ENCODE measurements around the gene PSMG4. TPM values are rescaled to one million over a fixed set of nuclear protein-coding genes. Genes with fewer than 3 reads are reported as not detected.
A peak's percentile ranks its signal among the peaks of the same experiment; 100 is the strongest.
"Not testable (repeated sequence)": the region's sequence is repeated elsewhere in the genome, so short reads cannot be mapped to it uniquely, and the experiment has no call there.

Gene PSMG4
- total RNA-seq, 2 donors from 2014 or later: 9.9 to 13.8 TPM

DNA sequence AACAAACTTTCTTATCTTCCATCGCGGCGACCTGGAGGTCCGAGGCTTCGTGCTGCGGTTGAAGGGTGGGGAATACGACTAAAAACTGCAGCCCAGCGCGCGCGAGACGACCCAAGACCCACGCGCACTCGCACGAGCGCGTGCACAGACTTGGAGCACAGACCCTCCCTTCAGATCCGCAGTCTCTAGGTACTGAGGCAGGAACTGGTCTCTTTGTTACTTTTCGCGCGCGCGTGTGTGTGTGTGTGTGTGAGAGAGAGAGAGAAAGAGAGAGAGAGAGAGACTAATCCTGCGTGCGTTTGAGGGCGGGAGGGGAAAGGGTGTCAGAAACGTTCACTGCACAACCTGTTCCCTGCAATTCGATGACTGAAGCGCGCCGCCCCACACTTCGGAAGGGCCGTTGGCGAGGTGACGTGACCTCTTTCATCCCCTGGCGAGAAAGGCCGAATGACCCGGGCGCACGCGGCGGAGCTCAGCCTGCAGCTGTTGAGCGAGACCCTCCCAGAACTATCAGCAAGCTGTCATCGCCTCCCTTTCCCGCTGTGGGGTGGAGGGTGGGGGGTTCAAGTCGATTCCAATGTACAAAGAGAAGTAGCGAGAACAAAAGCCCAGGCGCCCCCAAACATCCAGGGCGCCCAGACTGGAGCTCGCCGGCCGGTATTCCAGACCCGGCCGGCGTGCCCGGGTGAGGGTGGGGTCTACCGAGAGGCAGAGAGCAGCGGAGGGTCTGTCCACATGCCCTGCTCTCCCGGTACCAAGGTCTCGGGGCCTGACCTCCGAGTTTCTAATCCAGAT, 29.8 kb upstream of the PSMG4 start:
- intact Hi-C loops (cut with DNase I, micrococcal nuclease): no loop called here
- DNase-seq (no peak), ATAC-seq (no peak)

DNA sequence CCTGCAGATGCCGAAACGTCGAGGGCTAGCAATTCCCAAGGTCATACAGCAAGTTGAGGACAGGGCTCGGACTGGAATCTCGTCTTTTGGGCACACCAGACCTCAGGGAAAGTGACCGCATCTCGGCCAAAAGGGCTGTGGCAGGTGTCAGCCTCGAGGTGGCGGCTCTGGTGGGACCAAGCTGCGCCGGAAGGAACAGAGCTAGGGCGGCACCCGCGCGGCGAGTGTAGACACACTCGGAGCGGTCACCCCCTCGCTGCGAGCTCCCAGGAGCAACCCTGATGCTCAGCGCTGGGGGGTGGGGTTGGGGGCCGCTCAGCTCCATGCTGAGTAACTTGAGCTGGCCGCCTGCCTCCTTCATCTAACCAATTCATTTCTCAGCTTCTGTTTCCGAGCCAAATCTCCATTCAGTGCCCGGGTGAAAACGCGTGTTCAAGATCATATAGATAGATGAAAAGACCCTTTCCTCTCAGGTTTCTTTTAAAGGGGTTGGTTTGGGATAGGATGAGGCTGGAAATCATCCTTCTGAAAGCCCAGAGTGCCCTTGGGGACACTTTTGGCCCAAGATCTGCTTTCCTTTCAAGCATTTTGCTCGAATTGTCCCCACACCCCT, 29.1 kb upstream of the PSMG4 start:
- peak; percentile 19 for ATAC-seq
- intact Hi-C loops (cut with DNase I, micrococcal nuclease): no loop called here
- DNase-seq: no peak

DNA sequence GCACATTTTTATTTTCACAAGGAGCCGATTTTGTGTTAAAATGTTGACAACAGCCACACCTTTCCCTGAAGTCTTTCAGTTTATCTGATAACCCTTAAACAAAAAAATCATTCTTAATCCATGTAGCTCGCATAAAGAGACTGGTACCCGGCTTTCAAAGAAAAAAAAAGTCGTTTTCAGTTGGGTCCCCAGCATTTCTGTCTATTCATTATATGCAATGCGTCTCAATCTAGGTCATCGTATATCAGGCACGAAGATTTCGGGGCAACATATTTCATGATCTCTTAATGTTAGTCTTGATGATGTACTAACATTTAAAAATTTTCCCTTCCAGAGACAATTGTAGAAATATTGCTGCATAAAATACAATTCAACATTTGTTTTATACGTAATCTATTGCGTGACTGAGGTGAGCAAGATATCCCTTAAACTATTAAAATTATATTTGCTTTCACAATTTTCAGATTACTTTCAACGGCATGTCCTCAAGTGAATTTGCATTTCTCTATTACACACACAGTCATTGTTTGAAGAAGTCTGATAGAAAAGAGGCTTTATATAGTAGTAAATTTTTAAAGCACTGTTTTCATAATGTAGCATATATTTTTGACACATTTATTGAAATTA, 28.4 kb upstream of the PSMG4 start:
- intact Hi-C loops (cut with DNase I, micrococcal nuclease): no loop called here
- ATAC-seq (no peak), DNase-seq (no peak)

DNA sequence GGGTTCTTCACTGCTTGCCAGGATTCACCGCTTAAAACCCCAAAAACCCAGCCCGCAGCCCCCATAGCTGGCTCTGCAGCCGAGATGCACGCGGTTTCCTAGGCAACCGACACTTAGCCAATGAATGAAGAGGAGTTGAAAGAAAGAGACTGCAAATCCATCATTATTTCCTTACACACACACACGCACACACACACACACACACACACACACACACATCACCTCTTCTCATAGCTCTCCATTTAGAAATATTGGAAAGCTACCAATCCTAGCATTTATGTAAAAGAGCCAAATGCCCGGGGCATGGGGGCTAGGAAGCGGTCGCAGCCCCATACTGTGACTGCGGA, 27.9 kb upstream of the PSMG4 start:
- no peak for ATAC-seq
- intact Hi-C loops (cut with DNase I, micrococcal nuclease): no loop called here
- no peak for DNase-seq

DNA sequence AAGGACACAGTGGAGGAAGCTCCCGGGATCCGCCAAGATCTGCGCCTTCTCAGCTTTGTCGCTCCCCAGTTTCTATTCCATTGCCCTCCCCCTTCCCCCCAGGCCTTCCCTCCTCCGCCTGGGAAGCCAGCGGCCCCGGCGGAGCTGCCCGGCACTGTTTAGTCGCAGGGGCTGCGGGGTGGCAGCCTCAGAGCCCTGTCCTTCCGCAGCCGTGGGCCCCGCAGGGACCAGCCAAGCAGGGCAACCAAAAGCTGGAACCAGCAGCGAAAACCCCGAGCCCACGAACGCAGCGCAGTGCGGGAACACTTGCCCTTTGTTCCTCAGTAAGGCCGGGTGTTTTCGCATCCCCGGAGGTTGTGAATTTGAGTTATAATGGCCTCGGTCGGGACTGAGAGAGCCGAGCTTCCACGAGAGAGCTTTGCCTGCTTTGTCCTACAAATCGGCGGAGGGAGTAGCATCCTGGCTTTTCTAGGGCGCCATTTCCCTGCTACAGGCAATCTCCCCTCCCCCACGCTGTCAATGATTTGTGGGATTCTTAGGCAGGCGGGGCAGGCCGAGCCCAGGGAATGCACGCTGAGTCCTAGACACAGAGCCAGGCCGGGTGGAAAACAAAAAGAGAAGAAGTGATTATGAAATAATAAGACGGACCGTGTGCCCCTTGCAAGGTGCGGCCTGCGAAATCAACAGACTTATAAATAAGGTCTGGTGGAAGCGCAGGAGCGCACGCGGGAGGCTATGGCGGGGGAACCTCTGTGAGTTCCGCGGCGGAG, 27.3 kb upstream of the PSMG4 start:
- intact Hi-C loops (cut with DNase I, micrococcal nuclease): no loop called here

DNA sequence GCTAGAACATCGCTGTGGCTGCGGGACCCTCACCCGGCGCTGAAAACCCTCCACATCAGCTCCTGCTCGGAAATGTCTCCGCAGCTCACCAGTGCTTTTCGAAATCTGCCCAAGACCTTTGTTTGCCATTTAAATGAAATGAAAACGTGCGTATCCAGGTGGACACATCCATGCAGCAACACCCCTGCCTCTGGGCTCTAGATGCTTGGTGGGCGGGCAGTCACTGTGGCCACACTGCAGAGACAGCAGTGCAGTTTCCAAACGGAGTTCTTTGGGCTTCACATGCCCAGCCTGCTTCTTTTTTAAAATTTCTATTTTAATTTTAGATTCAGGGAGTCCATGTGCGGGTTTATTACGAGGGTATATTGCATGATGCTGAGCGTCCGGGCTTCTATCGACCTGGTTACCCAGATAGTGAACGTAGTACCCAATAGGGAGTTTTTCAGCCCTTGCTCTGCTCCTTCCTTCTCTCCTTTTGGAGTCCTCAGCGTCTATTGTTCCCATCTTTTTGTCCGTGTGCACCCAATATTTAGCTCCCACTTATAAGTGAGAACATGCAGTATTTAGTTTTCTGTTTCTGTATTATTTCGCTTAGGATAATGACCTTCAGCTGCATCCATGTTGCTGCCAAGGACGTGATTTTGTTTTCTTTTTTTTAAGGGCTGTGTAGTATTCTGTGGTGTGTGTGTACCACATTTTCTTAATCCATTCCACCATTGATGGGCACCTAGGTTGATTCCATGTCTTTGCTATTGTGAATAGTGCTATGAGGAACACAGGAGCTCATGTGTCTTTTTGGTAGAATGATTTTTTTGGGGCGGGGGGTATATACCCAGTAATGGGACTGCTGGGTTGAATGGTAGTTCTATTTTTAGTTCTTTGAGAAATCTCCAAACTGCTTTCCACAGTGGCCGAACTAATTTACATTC, 26.5 kb upstream of the PSMG4 start:
- no peak for ATAC-seq
- intact Hi-C loops (cut with DNase I, micrococcal nuclease): no loop called here
- no peak for DNase-seq

More for the DNA sequence above, 27.3 kb upstream of the PSMG4 start:
- ATAC-seq (peak; percentile 91), DNase-seq (peak; percentile 83 to 88)

DNA sequence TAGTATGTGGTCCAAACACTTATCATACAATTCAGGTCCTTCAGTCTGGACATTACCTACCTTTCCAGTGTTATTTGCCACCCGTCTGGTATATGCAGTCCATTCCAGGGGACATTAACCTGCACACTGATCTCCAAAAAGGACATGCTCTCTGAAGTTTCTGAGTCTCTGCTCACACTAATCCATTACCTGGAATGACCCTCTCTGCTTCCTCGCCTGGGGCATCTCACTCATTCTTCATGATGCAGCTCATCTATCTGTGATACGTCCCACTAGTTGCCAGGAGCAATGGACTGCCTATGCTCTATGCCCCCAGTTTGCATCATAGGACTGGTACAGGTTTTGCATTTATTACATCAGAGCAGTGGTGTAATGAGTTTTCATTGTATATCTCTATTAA, 25.4 kb upstream of the PSMG4 start:
- intact Hi-C loops (cut with DNase I, micrococcal nuclease): no loop called here
- no peak for ATAC-seq
- DNase-seq: no peak

DNA sequence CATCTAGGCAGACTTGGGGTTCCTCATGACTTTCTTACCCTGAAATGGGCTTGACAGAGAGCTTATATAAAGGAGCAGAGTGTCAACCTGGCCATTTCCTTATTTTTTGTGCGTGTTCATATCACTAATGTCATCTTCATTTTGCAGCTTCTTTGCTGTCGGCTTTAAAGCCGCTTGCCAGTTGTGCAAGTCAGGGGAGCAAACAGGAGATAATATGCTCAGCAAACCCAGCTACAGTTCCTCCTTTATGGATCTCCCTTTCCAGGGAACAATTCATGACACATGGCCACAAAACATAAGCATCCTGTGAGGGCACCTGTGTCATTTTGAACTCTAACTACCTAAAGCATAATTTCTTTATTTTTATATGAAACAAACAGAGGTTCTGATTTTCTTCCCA, 24.8 kb upstream of the PSMG4 start:
- no peak for ATAC-seq
- intact Hi-C loops (cut with DNase I, micrococcal nuclease): no loop called here
- no peak for DNase-seq

DNA sequence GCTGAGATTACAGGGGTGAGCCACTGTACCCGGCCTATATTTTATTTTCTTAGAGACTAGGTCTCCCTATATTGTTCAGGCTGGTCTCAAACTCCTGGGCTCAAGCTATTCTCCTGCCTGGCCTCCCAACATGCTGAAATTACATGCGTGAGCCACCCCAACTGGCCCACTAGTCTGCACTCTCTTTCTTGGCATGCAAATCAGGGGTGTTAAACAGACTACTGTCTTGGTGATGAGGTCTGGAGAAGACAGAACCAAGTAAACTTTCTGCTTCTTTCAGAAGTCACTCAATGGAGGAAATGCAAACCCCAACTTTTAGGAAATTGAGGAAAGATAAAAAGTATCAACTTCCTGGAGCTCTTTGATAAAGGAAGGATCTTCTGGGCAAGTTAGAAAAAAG, 23.3 kb upstream of the PSMG4 start:
- intact Hi-C loops (cut with DNase I, micrococcal nuclease): no loop called here
- no peak for DNase-seq
- ATAC-seq: no peak

DNA sequence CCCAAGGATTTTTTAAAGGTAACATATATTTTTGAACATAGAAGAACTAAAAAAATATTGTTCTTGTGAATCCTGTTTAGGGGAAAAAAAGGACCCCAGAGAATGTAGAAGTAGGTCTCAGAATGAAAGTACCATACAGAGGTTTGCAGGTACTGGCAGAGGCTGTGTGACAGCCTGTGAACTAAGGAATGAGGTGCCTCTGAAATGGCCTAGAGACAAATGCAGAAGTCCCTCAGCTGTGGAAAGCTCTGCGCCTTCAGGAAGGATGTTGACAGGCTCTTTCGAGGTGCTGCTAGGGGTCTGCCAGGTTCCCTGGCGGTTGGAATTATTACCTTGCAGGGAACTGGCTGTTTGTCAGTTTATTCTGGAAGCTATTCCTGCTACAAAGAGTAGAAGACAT, 22.7 kb upstream of the PSMG4 start:
- ATAC-seq (no peak), DNase-seq (no peak)
- intact Hi-C loops (cut with DNase I, micrococcal nuclease): no loop called here

DNA sequence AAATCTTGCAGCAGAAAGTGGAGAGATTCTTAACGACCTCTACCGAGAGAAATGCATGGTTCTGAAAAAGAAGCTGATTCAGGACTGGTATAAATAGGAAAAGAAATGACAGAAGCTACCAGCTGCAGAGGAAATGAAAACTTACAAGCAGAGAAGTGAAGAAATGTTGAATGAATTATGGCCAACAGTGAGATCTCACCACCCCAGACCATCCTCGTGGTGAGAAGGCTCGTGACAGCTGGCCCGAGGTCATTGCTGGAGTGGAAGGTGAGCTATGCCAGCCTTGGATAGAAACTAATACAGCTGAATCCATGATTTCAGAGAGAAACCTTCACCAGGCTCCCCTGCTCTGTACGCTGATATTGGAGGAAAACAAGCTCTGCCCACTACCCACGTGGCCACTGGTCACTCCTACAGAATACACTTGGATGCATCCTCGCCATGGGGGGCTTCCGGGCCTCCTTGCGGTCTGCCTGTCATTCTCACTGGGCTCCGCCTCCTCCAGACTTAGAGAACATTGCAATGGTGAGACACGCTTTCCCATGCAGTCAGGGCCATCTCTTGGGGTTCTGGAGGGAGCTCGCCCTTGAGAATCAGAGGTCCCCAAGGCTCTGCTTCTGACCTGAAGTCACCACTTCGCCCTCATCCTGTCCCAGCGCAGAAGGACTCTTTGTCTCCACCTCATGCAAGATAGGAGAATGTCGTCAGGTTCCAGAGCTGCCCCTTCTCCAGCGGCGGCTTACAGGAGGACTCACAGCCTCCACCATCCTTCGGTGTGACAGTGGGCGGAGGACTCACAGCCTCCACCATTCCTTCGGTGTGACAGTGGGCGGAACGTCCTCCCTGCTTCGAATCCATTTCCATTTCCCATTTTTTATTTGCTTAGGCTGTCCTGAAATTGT, 20.7 kb upstream of the PSMG4 start:
- ATAC-seq (no peak), DNase-seq (no peak)
- intact Hi-C loops (cut with DNase I, micrococcal nuclease): no loop called here

DNA sequence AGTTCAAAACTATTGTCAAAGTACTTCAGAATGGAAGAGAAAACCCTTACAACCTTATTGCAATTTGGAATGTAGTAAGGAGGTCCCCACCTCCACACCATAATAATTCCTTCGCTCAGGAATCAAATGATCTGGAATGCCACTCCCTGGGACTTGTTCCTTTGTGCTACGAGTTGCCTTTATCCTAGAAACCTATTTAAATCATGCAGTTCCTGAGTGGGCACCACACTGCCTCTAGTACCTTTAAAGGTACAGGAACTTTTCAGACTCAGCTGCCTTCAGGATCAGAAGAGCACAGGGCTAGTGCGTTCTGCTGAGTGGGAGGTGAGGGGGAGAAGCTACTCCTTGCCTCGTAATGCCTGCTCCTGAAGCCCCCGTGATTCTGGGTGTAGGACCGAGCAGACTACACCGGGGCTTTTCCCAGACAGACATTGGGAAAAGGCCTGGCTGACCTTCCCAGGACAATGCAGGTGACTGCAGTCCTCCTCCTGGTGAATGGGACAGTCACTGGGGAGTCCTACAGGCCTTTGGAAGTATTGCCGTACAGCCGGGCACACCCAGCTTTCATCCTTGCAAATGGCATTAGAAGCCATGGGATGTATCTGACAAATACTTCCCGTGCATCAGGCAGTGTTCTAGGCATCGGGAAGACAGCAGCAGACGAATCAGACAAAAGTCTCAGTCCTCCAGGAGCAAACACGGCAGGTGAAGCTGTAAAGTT, 19.5 kb upstream of the PSMG4 start:
- intact Hi-C loops (cut with DNase I, micrococcal nuclease): no loop called here
- DNase-seq (no peak), ATAC-seq (peak; percentile 60)

DNA sequence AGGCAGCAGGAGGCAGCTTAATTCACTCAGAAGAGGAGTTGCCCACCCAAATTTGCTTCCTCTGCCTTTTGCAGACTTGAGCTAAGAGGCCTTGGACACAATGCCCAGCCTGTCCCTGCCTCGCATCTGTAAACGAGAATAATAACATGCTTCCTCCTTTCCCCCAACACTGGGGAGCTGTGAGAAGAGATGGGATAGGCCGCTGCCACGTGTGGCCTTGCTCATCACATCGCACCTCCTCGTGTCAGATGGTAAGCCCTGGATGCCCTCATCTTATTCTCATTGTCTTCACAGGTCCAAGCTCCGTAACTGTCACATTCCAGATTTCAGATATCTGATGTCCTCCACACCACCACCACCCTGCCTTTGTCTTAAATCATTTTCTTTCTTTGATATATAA, 18.2 kb upstream of the PSMG4 start:
- no peak for DNase-seq
- ATAC-seq: no peak
- intact Hi-C loops (cut with DNase I, micrococcal nuclease): no loop called here

DNA sequence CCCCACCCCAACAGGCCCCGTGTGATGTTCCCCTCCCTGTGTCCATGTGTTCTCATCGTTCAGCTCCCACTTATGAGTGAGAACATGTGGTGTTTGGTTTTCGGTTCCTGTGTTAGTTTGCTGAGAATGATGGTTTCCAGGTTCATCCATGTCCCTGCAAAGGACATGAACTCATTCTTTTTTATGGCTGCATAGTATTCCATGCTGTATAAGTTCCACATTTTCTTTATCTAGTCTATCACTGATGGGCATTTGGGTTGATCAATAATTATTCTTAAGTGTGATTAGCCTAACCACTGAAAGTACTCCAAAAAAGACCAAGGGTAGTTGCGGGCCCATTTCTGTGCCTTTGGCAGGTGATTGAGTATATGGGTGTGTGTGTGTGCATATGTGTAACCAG, 17.0 kb upstream of the PSMG4 start:
- intact Hi-C loops (cut with DNase I, micrococcal nuclease); ATAC-seq; DNase-seq: not testable (repeated sequence)

DNA sequence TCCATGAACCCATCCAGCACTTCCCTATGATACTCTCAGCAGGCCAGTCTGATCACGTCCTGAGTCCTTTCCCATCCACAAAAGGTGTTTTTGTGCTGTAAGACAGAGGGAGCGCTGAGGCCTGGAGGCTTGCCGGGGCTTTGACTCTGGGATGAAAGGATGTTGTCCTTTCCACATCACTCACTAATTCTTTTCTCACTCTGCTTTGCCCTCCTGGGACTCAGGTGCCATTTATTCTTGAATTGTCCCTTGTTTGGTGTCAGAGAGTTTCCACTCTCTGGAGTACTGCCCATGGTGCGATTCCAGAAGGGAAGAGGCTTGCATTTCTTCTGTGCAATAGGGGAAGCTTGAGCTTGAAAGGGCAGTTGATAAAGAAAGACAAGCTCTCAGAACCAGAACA, 16.0 kb upstream of the PSMG4 start:
- DNase-seq (no peak), ATAC-seq (no peak)
- intact Hi-C loops (cut with DNase I, micrococcal nuclease): no loop called here

DNA sequence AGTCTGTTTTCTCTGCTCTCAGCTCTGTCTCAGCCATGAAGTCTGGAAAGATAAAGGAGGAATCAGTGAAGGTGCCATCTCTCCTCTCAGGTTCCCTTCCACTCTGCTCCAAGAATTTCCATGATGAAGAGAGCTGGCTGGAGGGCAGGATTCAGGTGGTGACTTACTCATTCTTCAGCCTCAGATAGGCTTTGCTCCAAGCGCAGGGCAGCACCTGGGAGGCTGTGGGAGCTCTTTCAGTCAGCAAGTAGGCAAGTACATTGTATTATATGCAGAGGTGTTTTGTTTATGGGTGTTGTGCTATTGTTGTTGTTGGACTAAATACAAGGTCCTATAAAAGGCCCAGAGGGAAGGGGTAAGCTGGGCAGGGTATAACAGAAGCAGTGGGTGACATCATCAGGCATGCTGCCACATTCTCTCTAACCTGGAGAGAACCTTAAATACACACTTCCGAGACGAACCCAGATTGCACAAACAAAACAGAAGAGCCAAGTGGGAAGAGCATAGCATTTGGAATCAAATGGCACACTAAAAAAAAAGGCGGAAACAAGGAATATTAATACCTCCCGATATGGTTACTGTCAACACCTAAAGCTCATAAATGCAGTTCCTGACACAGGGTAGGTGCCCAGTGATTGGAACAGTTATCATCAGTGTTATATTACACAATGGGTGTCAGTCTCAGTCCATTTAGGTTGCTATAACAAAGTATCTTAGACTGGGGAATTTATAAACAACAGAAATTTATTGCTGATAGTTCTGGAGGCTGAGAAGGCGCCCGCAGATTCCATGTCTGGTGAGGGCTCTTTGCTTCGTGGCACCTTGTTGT, 14.5 kb upstream of the PSMG4 start:
- no peak for ATAC-seq
- intact Hi-C loops (cut with DNase I, micrococcal nuclease): no loop called here
- DNase-seq: no peak
